Measurements from ENCODE around the gene FHIT.
"Not testable (repeated sequence)": the region's sequence is repeated elsewhere in the genome, so short reads cannot be mapped to it uniquely, and the experiment has no call there.

The FHIT gene

GRCh38 chr3:60920519-60920918 lies 330.7 kb downstream of the FHIT start:
- DNase-seq (ENCODE audit: low read depth in 2 of 2) = no peak

DNA sequence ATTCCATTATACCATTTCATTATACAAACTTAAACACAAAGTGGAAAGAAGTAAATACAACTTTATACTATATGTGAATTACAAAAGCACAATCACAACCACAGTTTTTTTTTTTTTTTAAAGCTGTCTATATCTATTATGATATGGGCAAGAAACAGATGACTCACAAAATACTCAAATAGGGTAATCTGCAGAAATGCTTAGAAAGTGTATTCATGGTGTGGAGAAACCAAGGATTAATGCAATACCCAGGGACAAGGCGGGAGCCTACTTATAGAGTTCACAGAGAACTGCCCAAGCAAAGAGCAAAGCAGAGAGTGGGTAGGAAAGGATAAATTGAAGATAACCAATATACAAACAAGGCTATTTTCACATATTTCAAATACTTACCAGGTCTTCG lies 332.0 kb downstream of the FHIT start:
- DNase-seq (ENCODE audit: low read depth in 2 of 2) = no peak

DNA sequence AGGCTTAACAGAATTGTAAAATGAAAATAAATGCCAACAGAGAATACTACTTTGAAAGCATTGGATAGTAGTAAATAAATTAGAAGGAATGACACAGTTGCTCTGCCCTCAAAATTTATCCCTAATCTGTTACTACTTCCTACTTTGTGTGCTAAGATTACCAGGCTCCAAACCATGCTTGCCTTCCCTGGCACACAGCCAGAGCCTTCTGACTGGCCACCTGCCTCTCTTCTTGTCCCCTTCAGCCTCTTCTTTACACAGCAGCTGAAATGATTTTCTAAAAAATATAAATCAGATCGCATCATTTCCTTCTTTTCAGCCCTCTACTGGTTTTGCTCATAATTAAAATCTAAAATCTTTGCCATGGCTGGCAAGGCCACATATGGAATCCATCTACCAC lies 334.1 kb downstream of the FHIT start:
- DNase-seq (ENCODE audit: low read depth in 2 of 2) = no peak

DNA sequence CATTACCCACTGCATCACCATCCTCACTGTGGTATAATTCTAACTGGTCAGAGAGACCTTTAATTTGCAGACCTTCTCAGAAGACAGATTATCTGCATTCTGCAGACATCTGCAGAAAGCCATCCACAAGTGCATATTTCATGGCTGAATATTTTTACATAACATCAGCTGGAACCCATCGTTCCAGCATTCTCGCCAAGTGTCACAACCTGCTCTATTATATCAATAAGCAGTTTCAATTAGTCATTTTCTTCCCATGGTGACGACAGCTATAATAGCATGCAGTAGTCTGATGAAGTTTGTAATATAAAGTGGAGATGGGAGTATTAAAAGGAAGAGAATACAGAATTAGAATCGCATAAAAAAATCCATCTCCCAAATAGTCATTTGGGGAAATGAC lies 334.7 kb downstream of the FHIT start:
- no peak for DNase-seq (ENCODE audit: low read depth in 2 of 2)

GRCh38 chr3:60913474-60913873 lies 337.8 kb downstream of the FHIT start:
- no peak for DNase-seq (ENCODE audit: low read depth in 2 of 2)

DNA sequence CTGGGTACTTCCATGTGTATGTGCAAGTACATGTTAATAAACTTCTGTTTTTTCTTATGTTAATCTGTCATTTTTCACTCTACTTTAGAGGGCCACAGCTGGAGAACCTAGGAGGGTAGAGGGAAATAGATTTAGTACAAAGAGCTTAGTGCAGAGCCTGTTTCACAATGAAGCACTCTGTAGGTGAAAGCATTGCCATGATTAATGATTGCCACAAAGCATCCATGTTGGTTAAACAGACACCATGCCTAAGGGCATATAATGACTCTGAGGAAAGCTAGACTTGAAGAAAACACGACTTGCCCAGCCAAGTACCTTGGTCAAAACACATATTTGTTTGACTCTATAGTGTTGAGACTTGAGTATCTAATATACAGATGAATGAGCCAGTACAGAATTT lies 338.4 kb downstream of the FHIT start:
- no peak for DNase-seq (ENCODE audit: low read depth in 2 of 2)

GRCh38 chr3:60912142-60912541 lies 339.1 kb downstream of the FHIT start:
- DNase-seq (ENCODE audit: low read depth in 2 of 2) = no peak

- DNase-seq (ENCODE audit: low read depth in 2 of 2) = no peak
These were observed 341.7 kb downstream of the FHIT start for GRCh38 chr3:60909526-60909925.

- no peak for DNase-seq (ENCODE audit: low read depth in 2 of 2)
These were observed 345.0 kb downstream of the FHIT start for GRCh38 chr3:60906283-60906682.

- no peak for DNase-seq (ENCODE audit: low read depth in 2 of 2)
These were observed 352.9 kb downstream of the FHIT start for GRCh38 chr3:60898321-60898720.

- DNase-seq (ENCODE audit: low read depth in 2 of 2) = no peak
These were observed 357.3 kb downstream of the FHIT start for GRCh38 chr3:60893946-60894345.

DNA sequence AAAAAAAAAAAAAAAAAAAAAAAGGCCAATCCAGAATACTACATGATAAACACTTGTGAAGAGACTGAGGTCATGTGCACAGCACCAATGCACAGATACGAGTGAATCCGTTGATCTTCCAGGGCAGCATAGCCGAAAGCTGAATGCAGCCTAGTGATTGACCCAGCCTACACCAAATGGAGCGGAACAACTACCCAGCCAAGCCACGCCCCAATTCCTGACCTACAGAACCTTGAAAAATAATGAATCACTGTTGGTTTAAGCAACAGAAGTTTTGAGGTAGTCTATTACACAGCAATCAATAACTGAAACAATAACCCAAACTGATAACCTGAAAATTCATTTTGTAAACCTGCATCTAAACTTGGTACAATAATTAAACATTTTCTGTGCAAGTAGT lies 361.0 kb downstream of the FHIT start:
- DNase-seq (ENCODE audit: low read depth in 2 of 2) = no peak

GRCh38 chr3:60888952-60889351 lies 362.3 kb downstream of the FHIT start:
- DNase-seq (ENCODE audit: low read depth in 2 of 2) = not testable (repeated sequence)

- DNase-seq (ENCODE audit: low read depth in 2 of 2) = no peak
These were observed 363.7 kb downstream of the FHIT start for GRCh38 chr3:60887574-60887973.

DNA sequence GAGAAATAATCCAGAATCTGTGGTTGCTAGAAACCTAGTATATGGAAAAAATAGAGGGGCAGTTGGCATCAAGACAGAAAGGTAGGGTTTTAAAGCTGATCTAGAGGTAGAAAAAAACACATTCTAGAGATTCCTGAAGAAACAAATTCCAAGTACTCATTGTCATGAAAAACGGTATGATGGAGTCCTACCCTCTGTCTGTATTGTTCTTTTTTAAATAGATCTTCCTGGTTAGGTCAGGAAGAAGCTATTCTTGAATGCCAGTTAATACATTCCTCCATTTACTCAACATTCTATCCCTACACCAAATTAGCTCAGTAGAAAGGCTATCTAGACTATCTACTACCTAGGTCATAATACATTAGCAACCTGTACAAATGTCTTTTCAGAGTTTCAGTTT lies 364.7 kb downstream of the FHIT start:
- no peak for DNase-seq (ENCODE audit: low read depth in 2 of 2)

- DNase-seq (ENCODE audit: low read depth in 2 of 2) = no peak
These were observed 367.2 kb downstream of the FHIT start for GRCh38 chr3:60884005-60884404.

GRCh38 chr3:60877188-60877587 lies 374.1 kb downstream of the FHIT start:
- DNase-seq (ENCODE audit: low read depth in 2 of 2) = no peak

DNA sequence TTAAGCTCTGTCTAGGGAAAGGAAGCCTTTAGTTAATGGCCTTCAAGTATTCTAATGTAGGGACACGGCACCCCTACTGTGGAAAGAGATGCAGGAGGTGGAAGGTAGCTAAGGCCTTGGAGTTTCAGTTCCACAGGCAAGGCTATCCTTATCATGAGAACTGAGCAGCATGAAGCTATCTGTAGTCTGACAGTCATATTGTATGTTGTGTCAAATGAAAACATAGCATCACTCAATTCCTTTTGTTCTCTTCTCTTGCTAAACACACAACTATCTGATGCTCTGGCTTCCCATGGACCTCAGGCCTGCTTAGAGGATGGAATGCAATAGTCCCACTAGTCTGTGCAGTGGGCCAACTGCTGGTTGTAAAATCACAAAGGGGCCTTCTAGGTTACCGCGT lies 380.9 kb downstream of the FHIT start:
- no peak for DNase-seq (ENCODE audit: low read depth in 2 of 2)

- no peak for DNase-seq (ENCODE audit: low read depth in 2 of 2)
These were observed 384.1 kb downstream of the FHIT start for GRCh38 chr3:60867200-60867599.

GRCh38 chr3:60856257-60857046 lies 394.8 kb downstream of the FHIT start:
- no peak for DNase-seq (ENCODE audit: low read depth in 2 of 2)

- DNase-seq (ENCODE audit: low read depth in 2 of 2) = no peak
These were observed 396.0 kb downstream of the FHIT start for GRCh38 chr3:60855250-60855649.

DNA sequence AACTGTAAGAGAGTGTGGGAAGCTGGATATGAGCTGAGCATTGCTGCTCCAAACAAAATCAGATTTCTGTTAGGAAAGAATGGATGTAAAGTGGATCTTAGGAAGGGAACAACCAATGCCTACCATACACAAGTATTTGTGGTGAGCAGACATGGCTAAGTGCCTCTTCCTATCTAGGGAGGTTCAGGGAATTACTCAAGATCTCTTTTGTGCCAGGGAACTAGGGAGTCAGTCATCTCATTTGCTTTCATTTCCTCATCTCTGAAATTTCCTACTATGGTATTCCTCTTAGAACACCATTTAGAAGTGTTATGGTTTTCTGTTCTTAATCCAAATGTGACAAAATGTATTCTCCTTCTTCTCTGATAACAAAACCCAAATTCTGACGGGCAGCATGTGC lies 396.5 kb downstream of the FHIT start:
- no peak for DNase-seq (ENCODE audit: low read depth in 2 of 2)

DNA sequence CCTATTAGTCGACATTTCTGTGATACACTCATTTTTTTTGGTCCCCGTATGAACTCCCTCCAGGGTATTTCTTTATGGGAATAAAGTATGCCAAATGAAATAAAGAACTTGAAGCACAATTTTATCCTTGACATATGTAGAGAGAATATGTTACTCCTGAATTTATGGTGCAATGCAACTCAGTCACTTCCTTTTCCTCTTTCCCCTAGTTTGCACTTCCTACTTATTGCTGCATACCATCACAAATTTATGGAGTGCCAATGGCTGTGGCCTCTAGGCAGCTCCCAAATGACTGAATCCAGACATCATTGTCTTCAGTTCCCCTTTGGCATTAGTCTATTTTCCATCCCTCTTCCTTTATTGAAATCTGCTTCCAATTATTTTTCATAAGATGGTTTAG lies 403.5 kb downstream of the FHIT start:
- DNase-seq (ENCODE audit: low read depth in 2 of 2) = no peak

GRCh38 chr3:60844256-60844655 lies 407.0 kb downstream of the FHIT start:
- no peak for DNase-seq (ENCODE audit: low read depth in 2 of 2)

Measured in stimulated activated CD8-positive, alpha-beta memory T cell treated with anti-CD3 and anti-CD28 coated beads, Interleukin-2, amount 100 ng/mL, for 1 hour (primary cell).